Measurements from ENCODE around the gene TAF3.

Gene TAF3

GRCh38 chr10:7819121-7819460, 786 bp downstream of the TAF3 start:
- Histone ChIP-seq H3K9ac (ENCODE audit: low read length) (no peak overlapping the region), H3K27ac (ENCODE audit: low read depth, low read length) (no peak overlapping the region)

DNA sequence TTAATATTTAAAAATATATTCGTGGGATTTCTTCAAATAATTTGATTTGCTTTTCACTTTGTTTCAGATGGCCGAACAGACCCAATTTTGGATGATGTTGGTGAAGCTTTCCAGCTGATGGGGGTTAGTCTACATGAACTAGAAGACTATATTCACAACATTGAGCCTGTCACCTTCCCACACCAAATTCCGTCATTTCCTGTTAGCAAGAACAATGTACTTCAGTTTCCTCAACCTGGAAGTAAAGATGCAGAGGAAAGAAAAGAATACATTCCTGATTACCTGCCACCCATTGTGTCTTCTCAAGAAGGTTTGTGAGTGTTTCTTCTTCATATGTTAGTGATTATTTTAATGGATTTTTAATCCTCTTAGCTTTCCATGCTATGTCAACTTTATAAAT, 5.9 kb downstream of the TAF3 start:
- Histone ChIP-seq H3K4me1 (ENCODE audit: control insufficient read depth, insufficient read depth, low read length) (peaks cover 3% of the 10 kb centered on the region), H3K4me3 (ENCODE audit: low read length) (no peak overlapping the region), H3K27me3 (ENCODE audit: control insufficient read depth, insufficient read depth, low read length) (no peaks in the 10 kb centered on the region), H3K36me3 (ENCODE audit: control insufficient read depth, insufficient read depth, low read length) (peaks cover 7% of the 10 kb centered on the region), H3K9ac (ENCODE audit: low read length) (no peak overlapping the region), H3K27ac (ENCODE audit: low read depth, low read length) (no peak overlapping the region)

More at GRCh38 chr10:7819121-7819460, 786 bp downstream of the TAF3 start:
- Histone ChIP-seq H3K36me3 (ENCODE audit: control insufficient read depth, insufficient read depth, low read length) (no peaks in the 10 kb centered on the region), H3K4me1 (ENCODE audit: control insufficient read depth, insufficient read depth, low read length) (peaks cover 3% of the 10 kb centered on the region), H3K27me3 (ENCODE audit: control insufficient read depth, insufficient read depth, low read length) (no peaks in the 10 kb centered on the region), H3K4me3 (ENCODE audit: low read length) (peak overlapping the region; percentile 96)

DNA sequence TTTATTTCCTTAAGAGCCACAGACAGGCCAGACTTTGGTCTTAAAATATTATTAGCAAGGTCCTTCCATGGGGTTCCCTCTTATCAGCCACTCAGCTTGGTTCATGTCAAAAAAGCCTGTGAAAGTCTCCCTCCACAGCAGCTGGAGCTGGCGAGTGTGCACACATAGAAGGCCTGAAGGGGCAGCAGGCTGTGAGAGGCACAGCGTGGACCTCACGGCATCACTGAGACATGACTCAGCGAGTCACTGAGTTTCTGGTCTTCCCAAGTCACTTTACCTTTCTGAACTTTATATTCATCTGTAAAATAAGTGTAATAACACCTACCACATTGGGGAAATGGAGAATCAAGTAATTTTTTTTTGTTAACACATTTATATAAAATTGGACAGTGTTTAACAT, 8.7 kb downstream of the TAF3 start:
- Histone ChIP-seq H3K36me3 (ENCODE audit: control insufficient read depth, insufficient read depth, low read length) (peaks cover 7% of the 10 kb centered on the region), H3K9ac (ENCODE audit: low read length) (no peak overlapping the region), H3K4me1 (ENCODE audit: control insufficient read depth, insufficient read depth, low read length) (no peaks in the 10 kb centered on the region), H3K27ac (ENCODE audit: low read depth, low read length) (no peak overlapping the region), H3K27me3 (ENCODE audit: control insufficient read depth, insufficient read depth, low read length) (no peaks in the 10 kb centered on the region), H3K4me3 (ENCODE audit: low read length) (no peak overlapping the region)

- H3K4me1 ChIP-seq (ENCODE audit: control insufficient read depth, insufficient read depth, low read length) = no peaks in the 10 kb centered on the region
- peaks cover 7% of the 10 kb centered on the region for H3K36me3 ChIP-seq (ENCODE audit: control insufficient read depth, insufficient read depth, low read length)
- no peaks in the 10 kb centered on the region for H3K27me3 ChIP-seq (ENCODE audit: control insufficient read depth, insufficient read depth, low read length)
- H3K9ac ChIP-seq (ENCODE audit: low read length) = no peak overlapping the region
- no peak overlapping the region for H3K27ac ChIP-seq (ENCODE audit: low read depth, low read length)
- H3K4me3 ChIP-seq (ENCODE audit: low read length) = no peak overlapping the region
These were observed 11.1 kb downstream of the TAF3 start for GRCh38 chr10:7829289-7829834.

GRCh38 chr10:7832060-7832459, 13.8 kb downstream of the TAF3 start:
- no peak overlapping the region for H3K9ac ChIP-seq (ENCODE audit: low read length)
- H3K27ac ChIP-seq (ENCODE audit: low read depth, low read length) = no peak overlapping the region
- no peaks in the 10 kb centered on the region for H3K36me3 ChIP-seq (ENCODE audit: control insufficient read depth, insufficient read depth, low read length)
- H3K4me3 ChIP-seq (ENCODE audit: low read length) = no peak overlapping the region
- H3K4me1 ChIP-seq (ENCODE audit: control insufficient read depth, insufficient read depth, low read length) = no peaks in the 10 kb centered on the region
- H3K27me3 ChIP-seq (ENCODE audit: control insufficient read depth, insufficient read depth, low read length) = no peaks in the 10 kb centered on the region

GRCh38 chr10:7833210-7833609, 14.9 kb downstream of the TAF3 start:
- Histone ChIP-seq H3K27me3 (ENCODE audit: control insufficient read depth, insufficient read depth, low read length) (no peaks in the 10 kb centered on the region), H3K4me3 (ENCODE audit: low read length) (no peak overlapping the region), H3K9ac (ENCODE audit: low read length) (no peak overlapping the region), H3K27ac (ENCODE audit: low read depth, low read length) (no peak overlapping the region), H3K4me1 (ENCODE audit: control insufficient read depth, insufficient read depth, low read length) (no peaks in the 10 kb centered on the region), H3K36me3 (ENCODE audit: control insufficient read depth, insufficient read depth, low read length) (no peaks in the 10 kb centered on the region)

DNA sequence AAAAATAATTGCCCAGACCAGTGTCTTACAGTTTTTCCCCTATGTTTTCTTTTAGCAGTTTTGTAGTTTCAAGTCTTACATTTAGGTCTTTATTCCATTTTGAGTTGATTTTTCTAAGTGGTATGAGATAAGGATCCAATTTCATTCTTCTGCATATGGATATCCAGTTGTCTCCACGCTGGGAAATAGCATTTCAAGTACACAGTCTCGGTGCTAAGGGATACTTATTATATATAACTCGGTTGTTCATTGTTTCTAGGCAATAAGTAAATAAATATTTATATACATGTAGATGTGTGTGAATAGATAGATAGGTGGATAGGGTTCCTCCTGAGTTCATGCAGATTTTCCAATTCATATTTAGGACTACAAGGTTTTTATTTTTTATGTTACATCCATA, 16.0 kb downstream of the TAF3 start:
- Histone ChIP-seq H3K27me3 (ENCODE audit: control insufficient read depth, insufficient read depth, low read length) (no peaks in the 10 kb centered on the region), H3K4me1 (ENCODE audit: control insufficient read depth, insufficient read depth, low read length) (no peaks in the 10 kb centered on the region), H3K9ac (ENCODE audit: low read length) (no peak overlapping the region), H3K27ac (ENCODE audit: low read depth, low read length) (no peak overlapping the region), H3K4me3 (ENCODE audit: low read length) (no peak overlapping the region), H3K36me3 (ENCODE audit: control insufficient read depth, insufficient read depth, low read length) (no peaks in the 10 kb centered on the region)

DNA sequence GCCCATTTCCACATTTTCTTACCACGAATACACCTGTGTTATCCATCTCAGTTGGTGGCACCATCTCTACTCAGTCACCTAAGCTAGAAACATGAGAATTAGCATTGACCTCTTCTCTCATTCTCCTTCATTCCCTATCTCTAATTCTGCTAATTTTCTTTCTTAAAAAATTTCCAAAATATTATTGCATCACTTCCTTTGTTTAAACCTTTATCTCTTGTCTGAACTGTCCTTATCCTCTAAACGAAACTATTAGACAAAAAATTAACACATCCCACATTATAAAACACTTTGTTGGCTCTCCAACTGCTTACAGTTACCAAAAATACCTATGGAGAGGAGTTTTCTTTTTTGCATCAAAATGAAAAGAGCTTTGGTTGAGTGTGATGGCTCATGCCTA, 18.3 kb downstream of the TAF3 start:
- H3K27me3 ChIP-seq (ENCODE audit: control insufficient read depth, insufficient read depth, low read length) = no peaks in the 10 kb centered on the region
- H3K4me1 ChIP-seq (ENCODE audit: control insufficient read depth, insufficient read depth, low read length) = no peaks in the 10 kb centered on the region
- H3K9ac ChIP-seq (ENCODE audit: low read length) = no peak overlapping the region
- H3K36me3 ChIP-seq (ENCODE audit: control insufficient read depth, insufficient read depth, low read length) = no peaks in the 10 kb centered on the region
- H3K27ac ChIP-seq (ENCODE audit: low read depth, low read length) = no peak overlapping the region
- no peak overlapping the region for H3K4me3 ChIP-seq (ENCODE audit: low read length)

- H3K36me3 ChIP-seq (ENCODE audit: control insufficient read depth, insufficient read depth, low read length) = no peaks in the 10 kb centered on the region
- H3K27me3 ChIP-seq (ENCODE audit: control insufficient read depth, insufficient read depth, low read length) = no peaks in the 10 kb centered on the region
- no peaks in the 10 kb centered on the region for H3K4me1 ChIP-seq (ENCODE audit: control insufficient read depth, insufficient read depth, low read length)
- no peak overlapping the region for H3K27ac ChIP-seq (ENCODE audit: low read depth, low read length)
- H3K9ac ChIP-seq (ENCODE audit: low read length) = no peak overlapping the region
- no peak overlapping the region for H3K4me3 ChIP-seq (ENCODE audit: low read length)
These were observed 28.3 kb downstream of the TAF3 start for GRCh38 chr10:7846591-7846990.

DNA sequence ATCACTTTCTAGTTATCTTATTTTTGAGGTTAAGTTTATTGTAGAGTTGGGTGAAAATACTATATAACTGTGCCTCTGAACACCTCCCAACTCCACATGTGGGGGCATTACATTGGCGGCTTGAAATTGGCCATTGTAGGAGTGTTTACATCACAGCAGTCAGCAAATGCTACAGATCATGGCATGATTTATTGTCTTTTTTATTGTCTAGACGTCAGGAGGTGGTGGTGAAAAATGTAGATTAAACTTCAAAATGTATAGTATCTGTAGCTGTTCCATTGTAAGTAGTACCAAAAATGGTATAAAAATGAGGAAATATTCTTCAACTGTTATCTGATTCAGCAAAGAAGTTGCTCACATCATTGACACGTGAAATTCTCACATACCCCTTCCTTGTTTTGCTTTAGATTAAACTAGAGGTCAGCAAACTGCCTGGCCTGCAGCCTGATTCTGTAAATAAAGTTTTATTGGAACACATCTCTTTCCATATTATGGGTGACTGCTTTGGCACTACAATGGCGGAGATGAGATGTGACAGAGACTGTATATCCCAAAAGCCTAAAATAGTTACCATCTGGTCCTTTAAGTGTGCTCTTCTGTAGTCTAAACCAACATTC, 35.0 kb downstream of the TAF3 start:
- H3K4me1 ChIP-seq (ENCODE audit: control insufficient read depth, insufficient read depth, low read length) = peaks cover 4% of the 10 kb centered on the region
- no peak overlapping the region for H3K9ac ChIP-seq (ENCODE audit: low read length)
- no peaks in the 10 kb centered on the region for H3K36me3 ChIP-seq (ENCODE audit: control insufficient read depth, insufficient read depth, low read length)
- H3K4me3 ChIP-seq (ENCODE audit: low read length) = no peak overlapping the region
- no peak overlapping the region for H3K27ac ChIP-seq (ENCODE audit: low read depth, low read length)
- no peaks in the 10 kb centered on the region for H3K27me3 ChIP-seq (ENCODE audit: control insufficient read depth, insufficient read depth, low read length)

DNA sequence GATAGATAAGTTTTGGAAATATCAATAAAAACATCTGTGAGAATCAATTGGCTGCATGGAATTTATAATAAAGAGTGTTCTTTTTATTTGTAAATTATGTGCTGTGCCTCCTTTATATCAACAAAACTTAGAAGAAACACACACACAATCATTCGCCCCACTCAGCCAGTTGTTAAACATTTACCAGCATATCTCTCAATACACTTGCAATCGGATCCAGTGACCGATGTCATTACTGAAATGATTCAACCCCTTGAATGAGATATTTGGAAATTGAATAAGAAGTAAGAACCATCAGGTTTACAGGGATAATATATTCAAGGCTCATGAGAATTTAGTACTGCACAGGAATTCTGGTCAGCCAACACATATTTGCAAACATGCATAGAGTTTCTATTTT, 35.6 kb downstream of the TAF3 start:
- Histone ChIP-seq H3K36me3 (ENCODE audit: control insufficient read depth, insufficient read depth, low read length) (no peaks in the 10 kb centered on the region), H3K27me3 (ENCODE audit: control insufficient read depth, insufficient read depth, low read length) (no peaks in the 10 kb centered on the region), H3K27ac (ENCODE audit: low read depth, low read length) (no peak overlapping the region), H3K4me3 (ENCODE audit: low read length) (no peak overlapping the region), H3K9ac (ENCODE audit: low read length) (no peak overlapping the region), H3K4me1 (ENCODE audit: control insufficient read depth, insufficient read depth, low read length) (peaks cover 4% of the 10 kb centered on the region)

GRCh38 chr10:7855205-7855604, 36.9 kb downstream of the TAF3 start:
- Histone ChIP-seq H3K36me3 (ENCODE audit: control insufficient read depth, insufficient read depth, low read length) (no peaks in the 10 kb centered on the region), H3K4me3 (ENCODE audit: low read length) (no peak overlapping the region), H3K4me1 (ENCODE audit: control insufficient read depth, insufficient read depth, low read length) (peaks cover 4% of the 10 kb centered on the region), H3K27me3 (ENCODE audit: control insufficient read depth, insufficient read depth, low read length) (no peaks in the 10 kb centered on the region), H3K27ac (ENCODE audit: low read depth, low read length) (no peak overlapping the region), H3K9ac (ENCODE audit: low read length) (no peak overlapping the region)

DNA sequence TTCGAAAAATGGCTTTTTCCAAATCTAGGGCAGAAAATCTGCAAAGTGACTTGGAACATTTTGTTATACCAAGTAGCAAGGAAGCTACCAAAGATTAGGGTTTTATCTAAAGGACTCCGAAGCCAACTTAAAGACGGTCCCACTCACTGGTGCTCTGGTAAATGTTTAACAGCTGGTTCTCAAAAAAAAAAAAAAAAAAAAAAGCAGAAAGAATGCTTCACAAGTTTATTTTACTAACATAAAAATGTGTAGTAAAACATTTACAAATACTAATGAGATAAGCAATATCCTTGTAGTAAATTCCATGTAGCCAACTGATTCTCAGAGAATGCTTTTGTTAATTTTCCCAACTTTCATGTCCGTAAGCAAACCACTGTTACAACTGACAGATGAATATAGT, 38.4 kb downstream of the TAF3 start:
- Histone ChIP-seq H3K27me3 (ENCODE audit: control insufficient read depth, insufficient read depth, low read length) (no peaks in the 10 kb centered on the region), H3K9ac (ENCODE audit: low read length) (no peak overlapping the region), H3K27ac (ENCODE audit: low read depth, low read length) (no peak overlapping the region), H3K4me3 (ENCODE audit: low read length) (no peak overlapping the region), H3K36me3 (ENCODE audit: control insufficient read depth, insufficient read depth, low read length) (no peaks in the 10 kb centered on the region), H3K4me1 (ENCODE audit: control insufficient read depth, insufficient read depth, low read length) (peaks cover 4% of the 10 kb centered on the region)
